Measurements from ENCODE around the gene MAP3K5.

MAP3K5 gene

DNA sequence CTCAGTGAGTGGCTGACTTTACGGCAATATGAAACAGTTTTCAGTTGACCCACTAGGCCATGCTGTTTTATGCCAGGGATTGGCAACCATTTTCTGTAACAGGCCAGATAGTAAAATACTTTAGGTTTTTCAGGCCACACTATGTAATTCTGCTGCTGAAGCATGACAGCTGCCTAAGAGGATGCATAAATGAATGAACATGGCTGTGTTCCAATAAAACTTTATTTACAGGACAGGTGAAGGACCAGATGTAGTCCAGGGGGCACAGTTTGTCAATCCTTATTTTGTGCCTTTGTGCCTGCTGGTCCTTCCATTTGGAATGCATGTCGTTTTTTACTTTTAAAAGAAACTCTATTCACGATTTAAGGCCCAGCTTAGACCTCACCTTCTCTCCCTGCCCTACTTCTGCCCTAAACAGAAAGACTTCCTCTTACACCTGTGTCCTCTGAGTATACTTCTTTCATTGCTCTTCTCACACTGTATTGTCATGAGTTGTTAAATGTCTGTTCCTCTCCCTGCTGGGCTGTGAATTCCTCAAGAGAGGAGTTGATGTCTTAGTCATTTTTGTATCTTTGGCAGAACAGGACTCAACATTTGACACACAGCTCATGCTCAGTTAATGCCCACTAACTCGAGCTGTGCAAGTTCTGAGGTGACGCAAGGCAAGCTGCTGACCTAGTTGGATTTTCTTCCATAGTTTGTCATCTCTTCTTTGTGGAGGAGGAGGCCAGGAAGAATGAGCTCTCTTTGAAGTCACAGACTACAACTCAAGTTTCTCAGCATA is 152.0 kb downstream of the MAP3K5 start:
- DNase-seq, result no peak

DNA sequence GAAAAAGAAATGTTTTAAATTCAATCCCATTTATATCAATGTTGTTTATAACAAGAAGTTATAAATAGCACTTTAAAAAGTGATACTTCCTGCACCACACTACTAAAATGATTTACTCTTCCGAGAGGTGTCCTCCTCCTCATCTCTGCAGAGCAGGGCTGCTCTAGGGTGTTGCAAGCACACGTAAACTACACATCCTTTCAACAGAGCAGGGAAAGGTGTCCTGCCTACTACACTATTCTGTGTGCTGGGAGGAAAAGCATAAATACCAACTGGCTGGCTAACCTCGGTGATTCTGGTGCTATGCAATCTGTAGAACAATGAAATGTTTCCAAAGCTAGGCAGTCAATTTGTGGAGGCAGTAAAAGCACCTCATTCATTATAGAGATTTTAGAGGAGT is 152.6 kb downstream of the MAP3K5 start:
- DNase-seq, result no peak

DNA sequence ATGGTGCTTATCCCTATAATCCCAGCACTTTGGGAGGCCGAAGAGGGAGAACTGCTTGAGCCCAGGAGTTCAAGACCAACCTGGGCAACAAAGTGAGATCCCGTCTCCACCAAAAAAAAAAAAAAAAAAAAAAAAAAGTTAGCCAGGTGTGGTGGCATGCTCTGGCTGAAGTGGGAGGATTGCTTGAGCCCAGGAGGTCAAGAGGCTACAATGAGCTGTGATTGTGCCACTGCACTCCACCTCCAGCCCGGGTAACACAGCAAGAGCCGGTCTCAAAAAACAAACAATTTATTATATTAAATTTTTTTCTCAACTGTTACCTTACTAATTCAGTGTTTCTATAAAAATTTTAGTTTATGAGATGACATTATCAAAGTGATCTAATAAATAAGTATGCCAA is 156.7 kb downstream of the MAP3K5 start:
- DNase-seq, result no peak

DNA sequence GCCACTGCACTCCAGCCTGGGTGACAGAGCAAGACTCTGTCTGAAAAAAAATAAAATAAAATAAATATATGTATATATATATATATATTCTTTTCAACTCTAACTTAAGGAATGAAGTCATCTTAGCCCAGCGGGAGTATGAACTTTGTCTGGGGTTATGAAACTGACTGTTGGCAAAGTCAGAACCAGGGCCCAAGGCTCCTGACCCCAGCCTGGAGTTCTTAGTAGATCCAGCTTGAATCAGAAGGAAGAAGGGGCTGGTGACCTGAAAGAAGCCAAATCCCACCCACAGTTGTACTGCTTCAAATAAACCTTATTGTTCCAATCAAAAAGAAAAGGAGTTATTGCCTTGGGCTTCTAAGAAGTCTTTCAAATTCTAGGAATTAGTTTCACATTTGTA is 158.9 kb downstream of the MAP3K5 start:
- DNase-seq, result no peak

DNA sequence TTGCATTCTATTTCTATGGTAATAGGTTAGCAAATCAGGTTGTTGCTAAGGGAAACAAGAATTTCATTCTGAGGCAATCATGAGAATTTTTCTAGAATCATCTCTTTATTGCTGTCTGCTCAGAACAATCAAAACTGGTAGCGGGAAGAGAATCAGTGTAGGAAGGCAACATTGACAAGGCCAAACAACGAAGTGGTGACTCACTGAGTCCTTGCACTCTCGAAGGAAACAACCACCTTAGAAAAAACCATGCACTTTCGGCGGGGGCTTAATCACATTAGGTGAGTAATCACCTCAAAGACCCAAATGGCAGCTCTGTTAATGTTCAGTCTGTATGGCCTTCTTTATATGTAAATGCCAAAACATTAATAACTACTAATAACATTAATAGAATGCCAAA is 163.3 kb downstream of the MAP3K5 start:
- DNase-seq, result no peak

DNA sequence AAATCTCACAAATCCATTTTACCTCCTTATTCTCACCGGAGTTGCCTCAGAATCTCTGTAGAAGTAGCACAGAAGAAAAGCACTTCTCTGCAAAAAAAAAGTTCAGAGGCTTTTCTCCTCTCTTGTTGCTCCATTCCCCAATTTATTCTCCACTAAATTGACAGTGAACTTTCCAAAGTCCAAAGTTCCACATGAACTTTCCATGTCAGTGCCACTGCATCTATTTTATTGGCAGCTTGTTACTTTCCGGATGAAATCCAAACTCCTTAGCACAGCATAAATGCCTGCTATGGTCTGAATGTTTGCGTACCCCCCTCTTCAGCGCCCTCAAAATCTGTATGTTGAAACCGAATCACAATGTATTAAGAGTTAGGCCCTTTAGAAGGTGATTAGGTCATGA is 165.1 kb downstream of the MAP3K5 start:
- no peak for DNase-seq

DNA sequence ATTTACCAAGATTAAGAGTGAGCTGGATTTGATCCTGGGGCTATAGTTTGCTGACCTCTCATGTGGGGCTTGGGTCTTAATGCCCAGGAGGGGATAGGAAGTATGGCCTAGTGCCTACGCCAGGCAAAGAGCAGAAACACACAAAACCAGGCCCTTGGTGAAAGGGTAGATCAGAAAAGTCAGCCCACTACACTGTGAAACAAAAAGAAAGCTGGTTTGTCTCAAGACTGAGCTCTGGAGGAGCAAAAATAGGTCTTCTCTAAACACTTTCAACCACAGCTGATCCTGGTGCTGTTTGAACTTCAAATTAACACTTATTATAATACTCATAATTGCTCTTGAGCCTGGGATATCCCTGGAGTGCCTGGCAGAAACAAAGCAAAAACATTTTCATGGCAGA is 167.0 kb downstream of the MAP3K5 start:
- DNase-seq, result no peak

DNA sequence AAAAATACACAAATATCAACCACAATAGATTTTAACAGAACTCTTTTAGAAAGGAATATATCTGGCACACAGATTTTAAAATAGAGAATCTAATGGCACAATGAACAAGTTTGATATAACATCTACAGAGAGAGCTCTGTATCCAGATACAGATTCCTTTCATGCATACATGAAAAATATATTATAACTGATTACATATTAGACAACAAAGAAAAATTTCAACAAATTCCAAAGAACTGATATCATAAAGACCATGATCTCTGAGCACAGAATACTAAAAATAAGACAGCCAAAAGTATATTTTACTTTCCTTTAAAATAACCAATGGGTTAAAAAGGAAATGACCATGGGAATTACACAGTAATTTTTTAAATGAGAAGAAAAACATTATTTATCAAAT is 167.9 kb downstream of the MAP3K5 start:
- DNase-seq, result no peak

DNA sequence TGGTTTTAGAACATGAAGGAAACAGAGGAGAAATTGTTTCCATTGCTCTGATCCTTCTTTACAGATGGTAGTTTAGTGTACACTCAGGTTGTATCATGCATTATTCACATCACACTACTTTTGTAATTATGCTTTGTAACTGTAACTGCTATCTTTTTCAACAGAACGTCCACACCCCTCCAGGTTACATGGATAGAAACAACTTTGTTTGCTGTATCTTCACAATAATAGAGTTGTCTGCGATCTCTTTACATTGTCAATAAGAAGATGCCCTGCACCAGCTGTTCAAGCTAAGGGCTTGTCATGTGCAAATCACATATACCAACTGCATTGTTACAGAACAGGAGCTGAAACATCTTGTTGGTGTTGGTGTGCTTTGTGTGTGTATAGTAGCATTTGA is 174.2 kb downstream of the MAP3K5 start:
- no peak for DNase-seq

DNA sequence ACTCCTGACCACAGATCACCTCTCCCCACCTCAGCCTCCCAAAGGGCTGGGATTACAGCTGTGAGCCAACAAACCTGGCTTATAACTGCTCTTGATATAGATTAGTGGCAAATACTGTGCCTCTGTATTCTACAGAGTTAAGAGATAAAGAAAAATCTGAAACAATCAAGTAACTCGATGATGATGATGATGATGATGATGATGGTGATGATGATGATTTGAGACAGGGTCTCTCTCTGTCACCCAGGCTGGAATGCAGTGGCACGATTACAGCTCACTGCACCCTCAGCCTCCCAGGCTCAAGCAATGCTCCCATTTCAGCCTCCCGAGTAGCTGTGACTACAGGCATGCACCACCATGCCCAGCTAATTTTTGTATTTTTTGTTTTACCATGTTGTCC is 175.8 kb downstream of the MAP3K5 start:
- DNase-seq, result no peak

DNA sequence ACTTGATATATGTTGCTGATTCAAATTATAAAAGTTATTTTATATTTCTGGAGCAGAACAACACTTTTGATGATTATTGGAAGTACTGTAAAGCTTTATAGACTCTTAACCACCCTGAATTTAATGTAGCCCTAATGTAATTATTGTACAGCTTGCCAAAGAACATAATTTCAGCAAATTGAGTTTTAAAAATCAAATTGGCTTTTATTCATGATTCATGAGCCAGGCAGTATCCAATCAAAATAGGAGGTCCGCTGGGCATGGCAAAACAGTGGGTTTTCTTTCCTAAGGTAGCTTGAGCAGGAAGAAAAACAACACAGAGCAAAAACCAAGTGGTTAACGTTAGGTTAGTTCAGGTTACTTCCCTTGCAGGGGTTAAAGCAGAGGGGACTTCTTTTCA is 177.3 kb downstream of the MAP3K5 start:
- DNase-seq, result no peak

DNA sequence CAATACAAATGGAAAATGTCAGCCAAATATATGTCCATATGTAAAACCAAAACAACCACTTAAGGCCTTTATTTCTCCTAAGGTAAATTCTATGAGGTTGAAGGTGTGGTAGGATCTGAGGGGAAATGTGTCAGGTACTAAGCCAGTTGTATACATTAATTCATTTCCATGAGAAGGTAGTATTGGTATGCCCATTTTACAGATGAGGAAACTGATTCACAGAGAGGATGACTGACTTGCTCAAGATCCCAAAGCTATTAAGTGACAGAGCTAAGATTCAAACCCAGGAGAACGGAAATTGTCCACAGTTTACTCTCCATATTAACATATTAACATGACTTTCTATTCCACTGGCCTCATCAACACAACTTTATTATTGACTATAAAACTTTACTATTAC is 177.9 kb downstream of the MAP3K5 start:
- DNase-seq, result no peak

DNA sequence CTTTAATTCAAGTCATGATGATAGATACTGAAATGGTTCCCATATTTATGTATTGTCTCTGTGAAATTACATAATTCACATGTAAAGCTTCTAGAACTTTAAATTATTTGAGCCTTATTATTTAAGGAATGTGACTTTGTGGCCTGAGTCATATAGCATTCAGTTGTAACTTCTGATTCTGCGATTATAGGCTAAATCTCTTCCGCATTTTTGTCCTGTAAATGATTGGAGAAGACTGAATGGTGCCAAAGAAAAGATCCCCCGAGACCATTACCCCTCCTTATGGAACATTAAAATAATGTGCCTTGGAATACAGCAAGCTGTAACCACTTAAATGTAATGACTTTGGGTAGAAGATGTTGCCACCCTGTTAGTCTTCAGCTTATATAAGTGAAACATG is 178.8 kb downstream of the MAP3K5 start:
- no peak for DNase-seq

DNA sequence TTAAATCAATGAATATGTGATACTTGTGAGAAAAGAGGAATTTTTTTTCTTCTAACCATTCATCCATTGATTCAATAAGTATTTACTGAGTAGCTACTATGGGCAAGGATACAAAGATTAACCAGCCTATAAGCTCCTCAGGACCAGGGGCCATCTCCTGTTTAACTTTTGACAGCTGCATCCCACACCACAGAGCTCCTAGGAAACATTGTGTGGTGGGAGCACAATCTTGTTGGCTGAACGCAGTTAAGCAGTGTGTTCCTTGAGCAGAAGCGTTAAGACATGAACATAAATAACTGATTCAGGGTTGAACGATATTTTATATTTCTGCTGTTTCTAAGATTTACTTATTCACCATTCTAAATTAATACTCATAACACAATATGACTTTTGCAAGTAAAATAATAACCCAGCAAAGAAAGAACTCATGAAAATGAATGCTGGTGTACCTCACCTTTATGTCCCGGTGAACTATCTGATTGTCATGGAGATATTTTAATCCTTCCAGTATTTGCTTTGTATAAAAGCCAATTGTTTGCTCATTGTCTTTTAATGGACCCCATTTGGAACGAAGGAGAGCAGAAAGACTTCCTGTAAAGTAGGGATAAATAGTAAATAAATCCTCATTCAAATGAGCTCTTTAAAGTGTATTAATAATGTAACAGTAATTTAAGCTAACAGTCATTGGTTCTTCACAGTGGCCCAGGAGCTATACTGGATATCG is 179.4 kb downstream of the MAP3K5 start:
- DNase-seq, result no peak

DNA sequence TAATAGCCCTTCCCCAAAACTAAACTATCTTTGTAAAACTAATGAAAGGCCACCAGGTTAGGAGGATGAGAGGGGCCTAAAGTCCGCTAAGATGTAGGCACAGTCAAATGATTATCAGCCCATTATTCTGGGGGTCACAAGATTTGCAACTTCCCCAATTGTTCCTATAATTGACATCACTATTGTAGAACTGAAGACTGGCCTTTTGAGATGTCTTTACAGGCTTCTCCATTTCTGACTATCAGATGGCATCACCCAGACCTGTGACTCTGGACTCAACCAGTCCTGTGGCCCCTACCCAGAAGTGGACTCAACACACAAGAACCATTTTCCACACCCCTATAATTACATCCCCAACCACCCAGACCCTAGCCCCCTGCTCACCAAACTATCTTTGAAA is 180.5 kb downstream of the MAP3K5 start:
- DNase-seq, result no peak

DNA sequence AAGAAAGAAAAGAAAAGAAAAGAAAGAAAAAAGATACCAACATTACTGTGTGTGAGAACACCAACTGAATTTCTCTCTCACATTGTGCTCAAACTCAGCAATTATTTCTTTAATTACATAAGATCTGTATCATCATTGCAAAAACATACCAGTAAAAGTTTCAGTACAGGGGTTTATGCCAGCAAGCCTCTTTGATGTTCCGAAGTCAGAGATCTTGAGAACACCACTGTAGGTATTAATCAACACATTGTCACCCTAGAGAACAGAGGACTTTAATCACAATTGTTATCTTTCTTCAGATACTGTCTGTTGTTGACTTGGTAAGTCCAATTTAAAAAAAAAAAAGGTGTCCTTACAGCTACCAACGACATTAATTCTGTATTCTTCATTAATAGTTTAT is 181.1 kb downstream of the MAP3K5 start:
- no peak for DNase-seq

DNA sequence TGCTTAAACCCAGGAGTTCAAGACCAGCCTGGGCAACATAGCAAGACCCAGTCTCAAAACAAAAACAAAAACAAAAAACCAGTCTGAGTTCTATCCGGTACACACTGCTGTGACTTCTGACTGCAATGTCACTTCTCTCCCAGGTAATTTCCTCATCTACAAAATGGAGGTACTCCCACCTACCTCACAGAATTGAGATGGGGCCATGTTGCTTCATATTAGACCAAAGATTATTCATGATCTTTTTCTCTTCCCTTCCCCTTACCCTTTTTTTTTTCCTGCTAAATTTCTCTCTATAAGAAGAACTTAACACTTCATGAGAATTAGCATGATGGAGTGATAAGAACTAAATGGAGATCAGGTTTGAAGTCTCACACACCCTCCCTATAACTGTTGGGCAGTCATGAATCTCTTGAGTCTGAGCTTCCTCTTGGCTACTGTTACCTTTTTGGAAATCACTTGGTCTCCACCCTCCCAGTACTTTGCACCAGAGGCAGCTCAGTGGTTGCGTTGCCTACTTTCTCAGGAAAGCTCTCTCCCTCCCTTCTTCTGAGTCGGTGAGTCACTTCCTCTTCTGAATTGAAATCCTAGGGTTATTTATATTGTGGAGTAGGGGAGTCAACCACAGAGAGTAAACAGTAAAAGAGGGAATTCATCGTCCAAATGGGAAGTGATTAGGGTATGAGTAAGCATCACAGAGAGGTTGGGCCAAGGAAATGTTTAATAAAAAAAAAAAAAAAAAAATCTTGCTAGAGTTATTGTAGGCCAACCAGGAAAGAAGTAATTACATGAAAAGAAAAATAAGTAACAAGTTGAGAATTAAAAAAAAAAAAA is 182.2 kb downstream of the MAP3K5 start:
- DNase-seq, result peak; percentile 82

DNA sequence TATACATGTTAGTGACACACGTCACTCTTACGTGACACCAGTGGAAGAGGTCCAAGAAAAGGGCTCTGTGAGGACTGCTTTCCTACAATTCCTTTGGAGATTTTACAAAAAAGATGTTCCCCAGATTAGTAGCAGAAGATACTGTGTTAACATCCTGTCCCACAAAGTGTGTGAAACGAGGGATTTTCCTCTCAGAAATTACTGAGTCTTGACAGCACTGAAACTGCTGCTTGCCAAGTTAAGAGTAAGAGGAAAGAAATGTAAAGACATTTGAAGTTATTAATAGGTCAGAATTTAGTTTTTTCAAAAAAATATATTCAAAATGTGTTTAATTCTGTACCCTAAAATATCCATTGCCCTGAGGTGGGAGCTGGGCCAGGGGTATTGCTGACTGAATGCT is 183.3 kb downstream of the MAP3K5 start:
- no peak for DNase-seq

DNA sequence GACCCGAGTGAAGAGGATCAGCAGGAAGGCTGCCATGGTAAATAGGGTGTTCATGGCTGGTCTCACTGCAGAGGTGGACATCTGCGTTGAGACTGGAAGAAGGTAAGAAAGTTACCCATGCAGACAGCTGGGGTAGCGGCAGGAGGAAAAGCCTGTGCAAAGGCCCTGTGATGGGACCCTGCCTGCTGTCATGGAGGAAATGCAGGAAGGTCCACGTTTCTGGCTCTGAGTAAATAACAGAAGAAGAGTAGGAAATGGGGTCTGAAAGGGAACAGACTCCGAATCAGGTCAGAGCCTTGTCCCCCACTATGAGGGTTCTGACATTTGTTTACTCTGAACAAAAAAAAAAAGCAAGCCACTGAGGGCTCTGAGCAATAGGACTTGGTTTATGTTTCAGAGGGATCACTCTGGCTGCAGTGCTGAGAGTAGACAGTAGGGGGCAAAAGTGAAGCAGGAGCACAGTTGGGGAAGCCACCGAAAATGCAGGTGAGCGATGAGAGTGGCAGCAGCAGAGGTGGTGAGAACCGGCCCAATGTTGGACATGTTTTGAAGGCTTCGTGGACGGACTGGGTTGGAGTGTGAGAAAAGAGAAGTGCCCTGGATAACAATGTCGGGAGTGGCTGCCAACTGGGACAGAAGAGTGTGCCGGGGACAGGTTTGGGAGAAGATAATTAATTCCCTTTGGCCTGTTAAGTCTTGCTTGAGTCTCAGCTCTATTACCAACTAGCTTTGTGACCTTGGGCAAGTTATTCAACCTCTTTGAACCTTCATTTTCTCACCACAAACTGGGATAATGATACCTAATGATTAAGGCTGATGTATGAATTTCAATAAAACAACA is 184.1 kb downstream of the MAP3K5 start:
- DNase-seq, result peak; percentile 21

DNA sequence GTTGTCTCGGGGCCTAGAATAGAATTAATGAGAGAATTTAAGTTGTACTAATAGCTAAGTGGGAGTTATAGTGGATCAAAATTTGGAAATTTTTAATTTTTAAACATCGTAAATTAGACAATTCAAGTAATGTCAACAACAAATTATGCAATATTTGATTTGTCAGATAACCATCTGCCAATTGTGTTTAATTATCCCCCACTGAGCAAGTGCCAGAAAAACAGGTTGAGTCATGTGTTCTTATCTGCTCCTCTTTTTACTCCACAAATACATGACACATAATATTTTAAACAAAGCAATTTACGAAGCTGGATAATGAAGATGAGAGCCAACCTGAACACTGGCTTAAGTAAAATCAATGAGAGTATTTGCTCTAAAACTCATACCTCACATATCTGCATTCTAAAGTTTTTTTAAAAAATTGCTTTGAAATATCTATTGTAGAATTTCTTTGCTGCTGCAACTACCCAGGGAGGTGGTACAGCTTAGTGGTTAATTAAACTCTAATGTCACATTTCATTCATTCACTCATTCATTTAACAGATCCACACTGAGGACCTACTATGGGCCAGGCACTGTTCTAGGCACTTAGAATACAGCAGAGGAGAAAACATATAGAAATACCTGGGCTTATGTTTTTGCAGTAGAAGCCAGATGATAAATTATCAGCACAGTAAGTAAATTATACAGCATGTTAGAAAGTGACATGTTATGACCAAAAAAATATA is 184.9 kb downstream of the MAP3K5 start:
- peak; percentile 58 for DNase-seq

DNA sequence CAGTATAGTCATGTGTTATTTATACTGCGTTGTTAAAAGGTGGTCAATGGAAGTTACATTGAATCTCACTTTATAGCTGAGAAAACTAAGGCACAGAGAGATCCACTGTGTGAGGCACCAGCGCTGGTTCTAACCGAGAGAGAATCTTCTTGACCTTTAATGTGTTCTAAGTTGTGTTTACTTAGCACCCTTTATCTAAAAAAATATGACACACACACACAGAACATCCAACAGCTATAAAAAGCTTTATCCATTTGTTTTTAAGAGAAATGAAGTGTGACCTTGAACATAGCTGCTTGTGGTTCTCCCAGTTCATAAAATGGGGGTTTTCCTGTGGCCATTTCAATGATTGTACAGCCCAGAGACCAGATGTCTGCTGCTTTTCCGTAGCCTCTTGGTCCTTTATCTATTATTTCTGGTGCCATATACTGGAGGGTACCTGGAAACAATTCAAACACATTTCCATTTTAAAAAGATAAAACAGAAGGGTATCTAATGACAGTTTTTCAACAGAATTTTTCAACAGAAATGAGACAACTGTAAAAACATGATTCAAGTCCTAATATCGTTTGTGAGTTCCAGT is 187.3 kb downstream of the MAP3K5 start:
- peak; percentile 5 for DNase-seq

DNA sequence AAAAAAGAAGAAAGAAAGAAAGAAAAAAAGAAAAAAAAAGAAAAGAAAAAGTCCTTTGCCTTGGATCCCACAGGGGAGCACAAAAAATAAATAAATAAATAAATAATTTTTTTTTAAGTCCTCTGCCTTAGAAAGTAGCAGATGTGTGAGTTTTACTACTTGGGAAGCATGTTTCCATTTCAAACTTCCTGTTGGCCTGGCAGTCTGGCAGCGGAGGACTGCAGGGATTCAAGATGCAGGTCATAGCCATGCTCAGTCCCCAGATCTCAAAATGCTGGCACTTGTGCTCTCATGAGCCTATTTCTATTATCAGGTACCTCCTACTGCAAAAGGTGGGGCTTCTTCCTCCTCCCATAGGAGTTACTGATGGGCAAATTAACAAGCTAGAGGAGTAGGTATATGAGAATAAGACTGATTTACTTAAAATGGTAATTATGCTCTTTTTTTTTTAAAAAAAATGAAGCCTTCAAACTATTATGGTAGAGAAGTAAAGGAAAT is 187.9 kb downstream of the MAP3K5 start:
- DNase-seq, result no peak
